ENCODE results near the gene NDUFA12.

The NDUFA12 gene

DNA sequence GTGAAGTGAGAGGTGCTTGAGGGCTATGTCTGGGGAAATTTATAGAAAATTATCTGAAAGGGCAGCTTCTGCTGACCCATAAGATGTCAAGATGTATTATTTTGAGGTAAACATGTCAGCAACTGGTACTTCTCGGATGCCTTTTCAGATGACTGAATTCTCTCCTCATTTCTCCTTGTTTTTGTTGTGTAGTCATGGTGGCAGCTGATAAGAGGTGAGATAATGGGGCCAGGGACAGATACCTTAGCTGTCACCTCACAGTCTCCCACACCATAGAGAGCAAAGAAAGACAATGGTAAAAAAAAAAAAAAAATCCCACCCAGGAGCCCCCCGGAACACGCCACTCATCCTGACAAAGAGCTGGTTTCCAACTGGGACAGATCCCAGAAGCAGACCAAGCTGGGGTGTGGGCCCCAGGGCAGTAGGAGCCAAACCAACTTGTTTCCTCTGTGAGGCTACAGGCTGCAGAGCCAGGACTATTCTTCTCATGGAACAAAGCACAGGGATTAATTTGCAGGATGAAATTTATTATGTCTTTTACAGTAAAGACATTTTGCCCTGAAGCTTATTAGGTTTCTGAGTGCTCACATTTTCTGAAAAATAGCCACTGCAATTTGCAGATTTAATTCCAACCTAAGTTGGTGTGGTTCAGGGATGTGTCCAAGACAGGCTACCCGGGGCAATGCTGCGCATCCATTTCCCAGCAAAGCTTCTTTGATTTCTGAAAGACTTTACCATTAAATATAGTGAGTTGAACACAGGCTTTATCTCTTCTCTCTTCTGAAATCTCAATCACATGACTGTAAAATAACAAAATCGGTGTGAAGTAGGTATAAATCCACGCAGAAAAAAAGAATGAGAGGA lies 52.2 kb downstream of the NDUFA12 start:
- H3K27ac ChIP-seq = no peak overlapping the region
- TF ChIP-seq, protein P1, sequence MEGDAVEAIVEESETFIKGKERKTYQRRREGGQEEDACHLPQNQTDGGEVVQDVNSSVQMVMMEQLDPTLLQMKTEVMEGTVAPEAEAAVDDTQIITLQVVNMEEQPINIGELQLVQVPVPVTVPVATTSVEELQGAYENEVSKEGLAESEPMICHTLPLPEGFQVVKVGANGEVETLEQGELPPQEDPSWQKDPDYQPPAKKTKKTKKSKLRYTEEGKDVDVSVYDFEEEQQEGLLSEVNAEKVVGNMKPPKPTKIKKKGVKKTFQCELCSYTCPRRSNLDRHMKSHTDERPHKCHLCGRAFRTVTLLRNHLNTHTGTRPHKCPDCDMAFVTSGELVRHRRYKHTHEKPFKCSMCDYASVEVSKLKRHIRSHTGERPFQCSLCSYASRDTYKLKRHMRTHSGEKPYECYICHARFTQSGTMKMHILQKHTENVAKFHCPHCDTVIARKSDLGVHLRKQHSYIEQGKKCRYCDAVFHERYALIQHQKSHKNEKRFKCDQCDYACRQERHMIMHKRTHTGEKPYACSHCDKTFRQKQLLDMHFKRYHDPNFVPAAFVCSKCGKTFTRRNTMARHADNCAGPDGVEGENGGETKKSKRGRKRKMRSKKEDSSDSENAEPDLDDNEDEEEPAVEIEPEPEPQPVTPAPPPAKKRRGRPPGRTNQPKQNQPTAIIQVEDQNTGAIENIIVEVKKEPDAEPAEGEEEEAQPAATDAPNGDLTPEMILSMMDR (IDR thresholded peaks at IDR 0.05) = no peak
- TF ChIP-seq ZFX (IDR thresholded peaks at IDR 0.05; ENCODE audit: borderline replicate concordance) = no peak

DNA sequence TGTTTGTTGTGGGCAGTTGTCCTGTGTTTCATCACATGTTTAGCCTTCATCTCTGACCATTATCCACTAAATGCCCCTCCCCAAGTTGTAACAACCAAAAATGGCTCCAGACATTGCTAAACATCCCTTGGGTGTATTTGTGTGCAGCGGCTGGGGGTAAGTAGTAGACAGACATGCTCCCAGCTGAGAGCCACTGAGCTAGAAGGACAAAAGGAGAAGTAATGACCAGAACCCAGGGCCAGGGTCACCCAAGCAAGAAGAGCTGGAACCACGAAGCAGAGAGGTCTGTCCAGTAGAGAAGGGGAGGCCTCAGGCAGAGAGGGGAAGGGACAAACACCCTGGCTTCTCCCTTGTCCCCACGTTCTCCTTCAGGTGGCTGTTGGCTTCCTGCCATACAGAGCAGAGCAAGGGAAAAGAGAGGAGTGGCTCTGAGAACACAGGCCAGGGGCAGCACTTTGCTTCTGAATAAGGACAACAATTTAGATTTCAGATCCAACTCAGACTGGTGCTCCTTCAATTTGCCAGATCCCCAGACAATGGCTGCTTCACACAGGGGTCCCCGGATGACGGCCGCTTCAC lies 55.2 kb downstream of the NDUFA12 start:
- no peak overlapping the region for H3K27ac ChIP-seq
- TF ChIP-seq, protein P1 (IDR thresholded peaks at IDR 0.05) = no peak
- no peak for TF ChIP-seq ZFX (IDR thresholded peaks at IDR 0.05; ENCODE audit: borderline replicate concordance)

DNA sequence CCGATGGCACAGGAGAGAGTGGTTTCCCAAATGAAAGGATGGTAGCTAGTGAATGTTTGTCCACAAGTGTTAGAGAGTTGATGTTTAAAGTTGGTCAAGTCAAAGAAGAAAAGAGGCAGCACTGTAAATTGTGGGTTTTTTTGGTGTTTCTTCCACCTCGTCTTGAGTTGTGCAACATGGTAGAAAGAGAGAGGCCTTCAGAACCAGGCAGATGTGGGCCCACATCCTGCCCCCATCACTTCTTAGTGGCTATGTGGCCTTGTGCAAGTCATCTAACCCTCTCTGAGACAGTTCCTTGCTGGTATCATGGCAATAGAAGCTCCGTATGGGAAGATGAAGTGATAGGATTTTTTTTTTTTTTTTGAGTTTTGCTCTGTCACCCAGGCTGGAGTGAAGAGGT lies 60.8 kb downstream of the NDUFA12 start:
- TF ChIP-seq, protein P1 (IDR thresholded peaks at IDR 0.05) = no peak
- TF ChIP-seq ZFX (IDR thresholded peaks at IDR 0.05; ENCODE audit: borderline replicate concordance) = no peak
- H3K27ac ChIP-seq = no peak overlapping the region

DNA sequence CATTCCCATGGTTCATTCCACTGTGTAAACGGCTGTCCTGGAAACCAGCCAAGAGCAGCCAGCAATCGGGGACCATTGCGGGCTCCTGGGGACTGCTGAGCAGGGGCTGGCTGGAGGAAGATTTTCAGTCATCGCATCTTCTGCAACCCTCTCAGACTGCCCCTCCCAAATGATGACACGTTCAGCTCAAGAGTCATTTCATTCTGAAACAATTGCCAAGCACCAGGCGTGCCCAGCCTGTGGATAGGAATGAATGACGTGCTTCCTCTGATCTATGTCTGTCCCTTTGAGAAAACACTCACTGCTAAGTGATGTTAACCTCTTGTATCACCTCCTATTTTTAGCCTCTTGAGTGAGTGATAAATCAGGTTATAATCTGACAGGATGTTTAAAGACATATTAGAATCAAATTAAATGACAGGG lies 62.0 kb downstream of the NDUFA12 start:
- H3K27ac ChIP-seq = no peak overlapping the region
- TF ChIP-seq, protein P1 (IDR thresholded peaks at IDR 0.05) = no peak
- TF ChIP-seq ZFX (IDR thresholded peaks at IDR 0.05; ENCODE audit: borderline replicate concordance) = no peak

GRCh38 chr12:94940771-94941170 lies 62.7 kb downstream of the NDUFA12 start:
- no peak overlapping the region for H3K27ac ChIP-seq
- TF ChIP-seq, protein P1 (IDR thresholded peaks at IDR 0.05) = no peak
- TF ChIP-seq ZFX (IDR thresholded peaks at IDR 0.05; ENCODE audit: borderline replicate concordance) = no peak

- no peak for TF ChIP-seq ZFX (IDR thresholded peaks at IDR 0.05; ENCODE audit: borderline replicate concordance)
- TF ChIP-seq, protein P1 (IDR thresholded peaks at IDR 0.05) = no peak
These were observed 64.9 kb downstream of the NDUFA12 start for GRCh38 chr12:94938583-94938982.

GRCh38 chr12:94930772-94931171 lies 72.7 kb downstream of the NDUFA12 start:
- H3K27ac ChIP-seq = no peak overlapping the region
- TF ChIP-seq, protein P1 (IDR thresholded peaks at IDR 0.05) = no peak
- no peak for TF ChIP-seq ZFX (IDR thresholded peaks at IDR 0.05; ENCODE audit: borderline replicate concordance)

More at GRCh38 chr12:94938583-94938982, 64.9 kb downstream of the NDUFA12 start:
- no peak overlapping the region for H3K27ac ChIP-seq
